K562 (cell line): Measurements from ENCODE around the gene COA3. TPM values are rescaled to one million over a fixed set of nuclear protein-coding genes. Genes with fewer than 3 reads are reported as not detected.

Experiments
- ATAC-seq: fragments of 200-7000 bp; cut with Tn5 transposase; 3 replicates; pipeline ENCODE4 v1.9.1; 2020; ENCODE audit warnings: moderate library complexity
- BruUV-seq: library from RNA; stranded (reverse); fragments of 400-500 nt; replicated peaks from 2 replicates; lab custom pipeline; 2021; lab: Mats Ljungman, UMichigan
- CTCF ChIA-PET: fragments of 300-600 bp; formaldehyde crosslinking; extraction: SDS; loops from one replicate; lab custom pipeline; 2021; ENCODE audit warnings: low intra/inter-chr PET ratio; lab: Yijun Ruan, JAX
- POLR2A ChIA-PET: fragments of 300-600, 350-650 bp; sonication (Branson Sonifier 250); formaldehyde crosslinking; extraction: SDS; loops from one replicate; lab custom pipeline; 2021; ENCODE audit warnings: antibody characterized with exemption, inconsistent platforms; lab: Yijun Ruan, JAX
- DNase-seq, 4 experiments: peaks; one replicate each; pipeline versions ENCODE4 v3.0.0 to v3.0.0-alpha.2; 2011 to 2018; ENCODE audit warnings: low spot score in 3 of 4, mixed read lengths in 3 of 4; ENCODE audit errors: extremely low read depth in 1 of 4
- FAIRE-seq: peaks from 2 replicates; lab custom pipeline; 2011; peaks lifted over from hg19 to GRCh38; lab: Jason Lieb, UNC
- H2AFZ ChIP-seq: 2 replicates; pipeline ENCODE4 v1.6.0; 2011; ENCODE audit warnings: low read depth, low read length, control low read depth, inconsistent platforms
- H3K27ac ChIP-seq: fragments of 200-600 bp; 3 replicates; pipeline ENCODE4 v1.8.0; 2011; ENCODE audit warnings: low read depth, mild to moderate bottlenecking, control low read depth, inconsistent platforms, low read length, moderate library complexity, mixed read lengths; ENCODE audit errors: extremely low read depth
- H3K27me3 ChIP-seq, 2 experiments: fragments of 300-600 bp in 1 of 2; 2 replicates in 1 of 2; 3 replicates in 1 of 2; pipeline versions ENCODE4 v1.6.0 to v1.8.0; 2011; ENCODE audit warnings: inconsistent platforms in 2 of 2, low read length in 2 of 2, mild to moderate bottlenecking in 1 of 2, mixed read lengths in 1 of 2, moderate library complexity in 1 of 2; ENCODE audit not compliant: control insufficient read depth in 2 of 2, insufficient read depth in 2 of 2
- H3K36me3 ChIP-seq: fragments of 300-600 bp; 3 replicates; pipeline ENCODE4 v1.8.0; 2011; ENCODE audit warnings: mild to moderate bottlenecking, low read length, inconsistent platforms; ENCODE audit not compliant: control insufficient read depth, insufficient read depth
- H3K4me1 ChIP-seq, 2 experiments: fragments of 200-600 bp in 1 of 2; replicated peaks in 1 of 2; 2 replicates in 1 of 2; 3 replicates in 1 of 2; pipeline versions ENCODE4 v1.5.1 to v1.8.0; 2011; ENCODE audit warnings: inconsistent platforms in 2 of 2, low read length in 2 of 2, mild to moderate bottlenecking in 1 of 2, mixed read lengths in 1 of 2, moderate library complexity in 1 of 2; ENCODE audit not compliant: control insufficient read depth in 2 of 2, insufficient read depth in 2 of 2
- H3K4me2 ChIP-seq: 2 replicates; pipeline ENCODE4 v1.6.1; 2011; ENCODE audit warnings: low read length, control low read depth, inconsistent platforms, mixed read lengths; ENCODE audit not compliant: insufficient read depth
- H3K4me3 ChIP-seq: fragments of 200-600 bp; sonication (generic), shearing (Covaris generic); 2 replicates; pipeline ENCODE4 v1.5.1; 2016; ENCODE audit warnings: control low read depth, inconsistent platforms
- H3K79me2 ChIP-seq: fragments of 200-600 bp; 3 replicates; pipeline ENCODE4 v1.8.0; 2011; ENCODE audit warnings: low read length, inconsistent platforms; ENCODE audit not compliant: control insufficient read depth, insufficient read depth
- H3K9ac ChIP-seq, 2 experiments: 2 replicates each; pipeline versions ENCODE4 v1.6.0 to v1.6.1; 2011; ENCODE audit warnings: low read depth in 2 of 2, low read length in 2 of 2, control low read depth in 1 of 2, inconsistent platforms in 1 of 2, mild to moderate bottlenecking in 1 of 2, mixed read lengths in 1 of 2; ENCODE audit not compliant: insufficient read depth in 1 of 2
- H3K9me1 ChIP-seq: one replicate; pipeline ENCODE4 v1.6.0; 2011; ENCODE audit warnings: inconsistent platforms, mild to moderate bottlenecking, low read length, moderate library complexity; ENCODE audit not compliant: control insufficient read depth, insufficient read depth
- H3K9me3 ChIP-seq: replicated peaks from 2 replicates; pipeline ENCODE4 v1.5.1; 2011; ENCODE audit warnings: low read depth, low read length, inconsistent platforms; ENCODE audit not compliant: control insufficient read depth, insufficient read depth
- H4K20me1 ChIP-seq: replicated peaks from 2 replicates; pipeline ENCODE4 v1.6.1; 2011; ENCODE audit warnings: low read length, inconsistent platforms, mixed read lengths; ENCODE audit not compliant: control insufficient read depth, insufficient read depth
- DEAF1 ChIP-seq: fragments of 450-650 bp; formaldehyde crosslinking; IDR thresholded peaks from 2 replicates; pipeline ENCODE4 v1.4.0; 2020; ENCODE audit warnings: mild to moderate bottlenecking, moderate library complexity
- HDAC6 ChIP-seq: IDR thresholded peaks from 2 replicates; pipeline ENCODE4 v1.6.1; 2012; ENCODE audit warnings: low read depth, mild to moderate bottlenecking, control low read depth, inconsistent platforms, low read length, moderate library complexity
- HNRNPH1 ChIP-seq: fragments of 200-400 bp; formaldehyde crosslinking; optimal IDR thresholded peaks from 2 replicates; pipeline ENCODE3; 2017; ENCODE audit warnings: low read depth, mild to moderate bottlenecking, low read length, moderate library complexity
- IRF9 ChIP-seq: fragments of 450-650 bp; IDR thresholded peaks from 2 replicates; pipeline ENCODE4 v1.6.1; 2016; ENCODE audit warnings: missing biosample characterization, missing genetic modification characterization
- KHSRP ChIP-seq: fragments of 450-650 bp; IDR thresholded peaks from 2 replicates; pipeline ENCODE4 v1.6.1; 2017
- MCM7 ChIP-seq, 2 experiments: fragments of 450-650 bp; IDR thresholded peaks; 2 replicates each; pipeline ENCODE4 v1.6.1; 2016 to 2018
- MXD1 ChIP-seq: fragments of 250-450 bp; sonication (Bioruptor Pico); IDR thresholded peaks from 2 replicates; pipeline ENCODE4 v1.8.0; 2021; ENCODE audit warnings: borderline replicate concordance, mild to moderate bottlenecking, moderate library complexity; ENCODE audit not compliant: poor library complexity, severe bottlenecking
- NR4A1 ChIP-seq, 2 experiments: fragments of 250-450 bp in 1 of 2; fragments of 450-650 bp in 1 of 2; sonication (Bioruptor Pico) in 1 of 2; IDR thresholded peaks; 2 replicates each; pipeline versions ENCODE4 v1.4.0 to v1.6.1; 2016 to 2020; ENCODE audit warnings: mild to moderate bottlenecking in 2 of 2, missing compliant biosample characterization in 1 of 2, missing genetic modification characterization in 1 of 2, moderate library complexity in 1 of 2
- RAD21 ChIP-seq, 2 experiments: fragments of 250-450 bp in 1 of 2; fragments of 450-650 bp in 1 of 2; sonication (Bioruptor Pico) in 1 of 2; formaldehyde crosslinking in 1 of 2; IDR thresholded peaks in 1 of 2; conservative IDR thresholded peaks in 1 of 2; 2 replicates each; pipeline versions ENCODE4 v1.4.0 to v1.8.0; 2020 to 2022; ENCODE audit warnings: mild to moderate bottlenecking in 2 of 2, moderate library complexity in 1 of 2
- SLC30A9 ChIP-seq: fragments of 250-450 bp; sonication (Bioruptor Pico); IDR thresholded peaks from 2 replicates; pipeline ENCODE4 v1.8.0; 2022; ENCODE audit warnings: mild to moderate bottlenecking, moderate library complexity
- SMARCC2 ChIP-seq: fragments of 450-650 bp; IDR thresholded peaks from 2 replicates; pipeline ENCODE4 v1.6.1; 2017; ENCODE audit warnings: antibody characterized with exemption, moderate library complexity, mild to moderate bottlenecking, low read depth
- SRSF3 ChIP-seq: fragments of 200-400 bp; formaldehyde crosslinking; IDR thresholded peaks from 2 replicates; pipeline ENCODE4 v1.6.1; 2016; ENCODE audit warnings: mild to moderate bottlenecking, low read length, moderate library complexity; ENCODE audit not compliant: insufficient read depth
- ZNF175 ChIP-seq: fragments of 200-800 bp; sonication (Bioruptor generic); IDR thresholded peaks from 2 replicates; pipeline ENCODE4 v1.6.1; 2016; ENCODE audit warnings: low read depth, mild to moderate bottlenecking, missing genetic modification characterization, missing compliant biosample characterization
- ZNF24 ChIP-seq: fragments of 450-650 bp; IDR thresholded peaks from 2 replicates; pipeline ENCODE4 v1.6.1; 2016
- ZNF280A ChIP-seq: fragments of 450-650 bp; IDR thresholded peaks from 2 replicates; pipeline ENCODE4 v1.6.1; 2018; ENCODE audit warnings: mild to moderate bottlenecking, low read depth; ENCODE audit not compliant: partially characterized antibody
- ZNF347 ChIP-seq: fragments of 450-650 bp; formaldehyde crosslinking; IDR thresholded peaks from 2 replicates; pipeline ENCODE4 v1.4.0; 2020; ENCODE audit warnings: low read depth, mild to moderate bottlenecking, moderate library complexity
- ZNF589 ChIP-seq: fragments of 200-800 bp; sonication (Bioruptor generic); IDR thresholded peaks from 2 replicates; pipeline ENCODE4 v1.6.1; 2016; ENCODE audit warnings: low read depth, missing genetic modification characterization, missing compliant biosample characterization
- WGBS: fragments of 100-300 bp; shearing (Covaris generic); methylation state at CpG from one replicate; pipeline ENCODE4 v1.1.6; 2016; ENCODE audit warnings: low coverage, mixed read lengths; ENCODE audit not compliant: insufficient coverage; ENCODE audit errors: missing lambda C conversion rate; 5-methylcytosine and 5-hydroxymethylcytosine counted together
- in situ Hi-C: fragments of 300-500 bp; cut with MboI; formaldehyde crosslinking; loops from 4 replicates; pipeline ENCODE4 v1.15.0; 2018; ENCODE audit warnings: inconsistent platforms, mixed read lengths
- intact Hi-C: fragments of 100-400 bp; cut with micrococcal nuclease; formaldehyde crosslinking; loops from 2 replicates; pipeline ENCODE4 v1.14.2; 2022
- polyA plus RNA-seq, 8 experiments: library from polyadenylated mRNA; depleted of rRNA in 4 of 8; stranded (reverse) in 5 of 8; unstranded in 3 of 8; fragments of >200 nt; fragmentation: Nextera tagmentation in 2 of 8; fragmentation: Illumina TruSeq in 1 of 8; extraction: Ambion mirVana in 2 of 8; extraction: Trizol in 1 of 8; gene quantifications; 2 replicates each; pipeline versions ENCODE4 v1.2.1 to v1.2.3, GENCODE V29; 2011 to 2014; ENCODE audit warnings: inconsistent platforms in 1 of 8, missing spikeins in 1 of 8
- total RNA-seq, 7 experiments: library from RNA; depleted of rRNA in 6 of 7; stranded (reverse); fragments of >200 nt in 6 of 7; fragmentation: Illumina TruSeq in 2 of 7; extraction: Trizol in 2 of 7; gene quantifications; 2 replicates each; pipeline versions ENCODE4 v1.2.1 to v1.2.3, GENCODE V29; 2011 to 2021; ENCODE audit warnings: low replicate concordance in 1 of 7

The COA3 gene
- total and polyA plus RNA-seq, 9 of the 15 experiments (the other 6 are each of a cell fraction or from before 2014, with no cell fraction given), result 49.6 to 153 (median 61.4) TPM

GRCh38 chr17:42844271-42844670 is 45.8 kb upstream of the COA3 start, which contains the start of gene AOC2:
Gene AOC2, plus strand, starts transcription at chr17:42844580. Its CDS starts 47 bp downstream, at chr17:42844627.
- Histone ChIP-seq H3K36me3 (peaks cover 60% of the 10 kb centered on the region), H3K4me1 (peaks cover 0 to 10% of the 10 kb centered on the region in 2 experiments; a peak in 2 of 5 replicates), H4K20me1 (0 out of 2 replicates have a peak, but pooled peaks cover 2% of the 10 kb centered on the region), H3K9me1 (no peaks in the 10 kb centered on the region), H3K9me3 (no peaks in the 10 kb centered on the region), H3K27ac (no peak within 1 kb of the TSS)
- in situ Hi-C loops, result loop anchor here (5.0 kb wide), 1 partner anchor 93 kb away; no protein-coding TSS in a partner anchor
- no peak for ATAC-seq
- POLR2A ChIA-PET, result interaction anchor here (1.0 to 1.9 kb wide), 4 partner anchors 9 to 154 kb away, joined by 3 to 6 read pairs (median 5); partner anchors contain the start of gene RPL27
- FAIRE-seq, result no peak
- no peak for DNase-seq
- CTCF ChIA-PET, result interaction anchor here (1.9 to 4.7 kb wide), 3 partner anchors 94 to 154 kb away, joined by 8 to 37 read pairs (median 20); partner anchors contain the start of genes PTGES3L, RPL27 and RUNDC1
- BruUV-seq, result no TSS peak
- WGBS, result 84% methylated on average over 4 of the region's 4 CpGs
- TF ChIP-seq MXD1 (CRISPR knock-in tag) (no peak), KHSRP (no peak), ZNF280A (no peak), SMARCC2 (no peak), RAD21 (CRISPR knock-in tag; conservative IDR thresholded peaks at IDR 0.05 in 1 of 2, IDR thresholded peaks at IDR 0.05 in 1 of 2) (no peak), ZNF24 (no peak), ZNF347 (CRISPR knock-in tag) (no peak), DEAF1 (CRISPR knock-in tag) (no peak), ZNF589 (CRISPR knock-in tag) (no peak), HNRNPH1 (no peak), MCM7 (IDR thresholded peaks at IDR 0.05) (no peak), NR4A1 (CRISPR knock-in tag; IDR thresholded peaks at IDR 0.05) (no peak), NR4A1 (tag; IDR thresholded peaks at IDR 0.05) (no peak), HDAC6 (no peak), IRF9 (tag) (no peak), ZNF175 (CRISPR knock-in tag) (no peak), SLC30A9 (CRISPR knock-in tag) (no peak), SRSF3 (no peak)
- TF ChIP-seq, all 486 proteins: peak for 0
- H3K79me2 ChIP-seq, result no peaks in the 10 kb centered on the region; the same call in 2 of the 3 replicates
- no peaks in the 10 kb centered on the region for H3K27me3 ChIP-seq
- no peak within 1 kb of the TSS; a peak in 1 of 4 replicates for H3K9ac ChIP-seq
- H3K4me2 ChIP-seq, result no peak within 1 kb of the TSS
- no peak within 1 kb of the TSS for H3K4me3 ChIP-seq
- no peak within 1 kb of the TSS for H2AFZ ChIP-seq
- intact Hi-C loops, result no loop called here
